GM15510 (cell line): ENCODE results near the gene OBSCN.

Experiments
- POLR2A ChIP-seq: IDR thresholded peaks from 3 replicates; pipeline ENCODE4 v1.6.1; 2011; ENCODE audit warnings: borderline replicate concordance; ENCODE audit not compliant: insufficient read length; ENCODE audit errors: extremely low read depth

Gene OBSCN

GRCh38 chr1:228350831-228351781, 143.3 kb downstream of the OBSCN start:
- TF ChIP-seq POLR2A: no peak

GRCh38 chr1:228351850-228352249, 144.0 kb downstream of the OBSCN start:
- no peak for TF ChIP-seq POLR2A

GRCh38 chr1:228352677-228353481, 145.0 kb downstream of the OBSCN start:
- no peak for TF ChIP-seq POLR2A

GRCh38 chr1:228353601-228354371, 145.9 kb downstream of the OBSCN start:
- TF ChIP-seq POLR2A: no peak

DNA sequence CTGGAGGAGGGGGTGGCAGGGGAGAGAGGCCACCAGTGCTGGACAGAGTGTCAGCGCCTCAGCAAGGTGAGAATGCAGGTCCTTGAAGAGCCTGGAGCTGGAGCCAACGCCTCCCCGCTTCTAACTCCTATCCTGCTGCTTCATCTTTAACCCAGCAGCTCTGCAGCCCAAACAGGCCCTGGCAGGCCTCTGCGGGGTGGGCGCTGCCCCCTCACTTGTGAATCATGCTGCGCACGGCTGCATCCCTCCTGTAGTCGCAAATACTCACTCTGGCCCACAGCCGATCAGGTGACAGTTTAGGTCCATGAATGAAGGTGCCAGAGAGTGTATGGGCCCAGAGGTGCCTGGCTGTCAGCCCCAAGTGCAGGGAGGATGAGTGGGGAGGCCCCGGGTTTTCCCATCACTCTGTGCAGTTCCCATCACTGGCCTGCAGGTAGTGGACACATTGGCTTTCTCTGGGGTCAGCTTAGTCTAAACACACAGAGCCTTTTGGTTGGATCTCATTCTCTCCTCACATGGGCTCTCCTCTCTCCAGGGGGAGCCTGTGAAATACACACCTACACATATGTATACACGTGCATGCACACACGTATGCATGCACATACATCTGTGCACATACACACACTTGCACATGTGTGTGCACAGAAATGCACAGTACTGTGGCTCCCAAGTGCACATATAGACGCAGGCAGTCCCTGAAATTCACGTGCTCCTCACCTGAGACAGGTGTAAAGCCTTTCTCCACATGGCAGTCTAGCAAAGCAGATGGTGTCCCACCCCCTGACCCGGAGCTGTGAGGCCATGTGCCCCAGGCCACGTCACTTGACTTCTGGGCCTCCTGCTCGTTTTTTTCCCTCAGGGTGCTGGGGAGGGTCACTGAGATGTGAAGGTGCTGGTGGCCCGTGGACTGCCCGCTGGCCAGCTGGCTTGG, 146.8 kb downstream of the OBSCN start:
- TF ChIP-seq POLR2A: no peak

- TF ChIP-seq POLR2A: no peak
Measured at GRCh38 chr1:228356897-228357680, 149.2 kb downstream of the OBSCN start.

DNA sequence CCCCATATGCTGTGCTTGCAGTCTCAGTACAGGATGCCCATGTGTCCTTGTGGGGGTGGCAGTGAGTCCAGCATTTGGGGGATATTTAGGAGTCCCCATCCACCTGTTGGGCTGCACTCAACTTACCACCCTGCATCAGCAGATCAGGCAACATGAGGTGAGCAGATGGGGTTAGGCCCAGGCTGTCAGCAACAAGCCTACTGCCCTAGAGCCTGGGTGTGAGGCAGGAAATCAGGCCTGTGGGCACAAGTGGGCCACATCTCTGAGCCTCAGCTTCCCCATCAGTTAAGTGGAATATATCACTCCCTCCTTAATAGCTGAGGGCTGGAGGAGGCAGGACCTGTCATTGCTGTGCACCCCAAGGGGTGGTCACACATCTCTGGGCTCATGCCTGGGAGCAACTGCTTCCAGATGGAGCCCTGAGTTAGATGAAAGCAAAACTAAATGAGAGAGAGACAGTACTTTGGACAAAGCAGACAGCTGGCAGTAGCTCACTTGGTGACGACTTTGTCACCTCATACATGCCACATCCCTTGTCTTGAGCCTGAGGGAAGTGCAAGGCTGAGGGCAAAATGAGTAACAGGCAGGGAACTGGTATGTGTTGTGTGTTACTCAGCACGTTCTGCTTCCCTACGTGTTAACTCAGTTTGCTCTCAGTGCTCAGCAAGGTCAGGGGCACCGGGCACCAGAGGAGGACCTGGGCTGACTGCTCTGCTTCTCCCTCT, 150.4 kb downstream of the OBSCN start:
- no peak for TF ChIP-seq POLR2A

- TF ChIP-seq POLR2A: no peak
Measured at GRCh38 chr1:228358764-228359612, 151.1 kb downstream of the OBSCN start.

- no peak for TF ChIP-seq POLR2A
Measured at GRCh38 chr1:228359613-228360532, 152.0 kb downstream of the OBSCN start.

DNA sequence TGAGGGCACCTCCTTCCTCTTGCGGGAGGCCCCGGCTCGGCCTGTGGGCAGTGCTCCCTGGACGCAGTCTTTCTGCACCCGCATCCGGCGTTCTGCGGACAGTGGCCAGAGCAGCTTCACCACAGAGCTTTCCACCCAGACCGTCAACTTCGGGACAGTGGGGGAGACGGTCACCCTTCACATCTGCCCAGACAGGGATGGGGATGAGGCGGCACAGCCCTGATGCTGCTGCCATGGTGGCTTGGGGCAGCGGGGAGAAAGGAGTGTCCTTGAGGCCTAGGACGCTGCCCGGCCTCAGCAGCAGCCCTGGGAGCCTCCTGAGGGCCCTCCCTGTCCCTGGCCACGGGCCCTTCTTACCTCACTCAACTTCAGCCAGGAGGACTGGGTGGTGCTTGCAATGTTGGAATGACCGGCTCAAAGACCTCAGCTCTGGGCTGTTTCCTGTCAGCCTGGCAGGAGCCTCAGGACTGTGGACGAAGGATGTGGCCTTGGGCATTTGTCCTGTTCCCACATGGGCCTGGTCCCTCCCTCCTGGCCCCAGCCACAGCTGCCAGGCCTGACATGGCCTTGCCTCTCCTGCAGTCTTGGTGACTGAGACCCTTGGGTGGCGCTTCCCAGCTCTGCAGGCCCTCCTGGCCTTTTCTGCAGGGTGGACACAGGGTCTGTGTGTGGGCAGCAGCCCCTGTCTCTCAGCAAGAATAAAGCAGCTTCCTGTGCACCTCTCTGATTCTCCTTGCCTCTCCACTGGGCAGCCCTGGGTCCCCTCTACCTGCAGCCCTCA, 152.9 kb downstream of the OBSCN start:
- no peak for TF ChIP-seq POLR2A
